IMR-90 (cell line): ENCODE data around the gene CTDSP2. TPM values are rescaled to one million over a fixed set of nuclear protein-coding genes. Genes with fewer than 3 reads are reported as not detected.

Experiments
- ATAC-seq: fragments of 200-7000 bp; cut with Tn5 transposase; 2 replicates; pipeline ENCODE4 v1.9.1; 2020; ENCODE audit warnings: low read depth, mild to moderate bottlenecking, moderate library complexity
- BruUV-seq: library from RNA; stranded (reverse); fragments of 400-500 nt; replicated peaks from 2 replicates; lab custom pipeline; 2021; lab: Mats Ljungman, UMichigan
- CTCF ChIA-PET: fragments of 300-600 bp; formaldehyde crosslinking; extraction: SDS; loops from one replicate; lab custom pipeline; 2021; ENCODE audit warnings: antibody characterized with exemption; lab: Yijun Ruan, JAX
- POLR2A ChIA-PET: fragments of 300-600 bp; sonication (Branson Sonifier 250); formaldehyde crosslinking; loops from one replicate; lab custom pipeline; 2022; ENCODE audit warnings: antibody characterized with exemption; ENCODE audit not compliant: unreplicated experiment; lab: Charles Lee
- DNase-seq: peaks from one replicate; pipeline ENCODE4 v3.0.0; 2013
- H2AFZ ChIP-seq: replicated peaks from 2 replicates; pipeline ENCODE3; 2013; ENCODE audit warnings: low read length, mild to moderate bottlenecking; ENCODE audit not compliant: poor library complexity
- H2AK5ac ChIP-seq: 2 replicates; pipeline ENCODE4 v1.6.1; 2013; ENCODE audit warnings: low read depth, low read length, inconsistent platforms
- H2AK9ac ChIP-seq: replicated peaks from 2 replicates; pipeline ENCODE3; 2013; ENCODE audit warnings: mild to moderate bottlenecking, low read depth, low read length, moderate library complexity; ENCODE audit not compliant: poor library complexity
- H2BK120ac ChIP-seq: 2 replicates; pipeline ENCODE4 v1.6.1; 2013; ENCODE audit warnings: low read depth, low read length, inconsistent platforms
- H2BK15ac ChIP-seq: 3 replicates; pipeline ENCODE4 v1.6.1; 2013; ENCODE audit warnings: low read depth, low read length, inconsistent platforms
- H2BK20ac ChIP-seq: 2 replicates; pipeline ENCODE4 v1.6.1; 2013; ENCODE audit warnings: low read depth, mild to moderate bottlenecking, inconsistent platforms, low read length, moderate library complexity
- H2BK5ac ChIP-seq: 2 replicates; pipeline ENCODE4 v1.6.1; 2013; ENCODE audit warnings: mild to moderate bottlenecking, low read depth, low read length, inconsistent platforms; ENCODE audit not compliant: poor library complexity, severe bottlenecking
- H3K14ac ChIP-seq: replicated peaks from 2 replicates; pipeline ENCODE4 v1.6.1; 2013; ENCODE audit warnings: low read depth, low read length, inconsistent platforms
- H3K18ac ChIP-seq: 2 replicates; pipeline ENCODE4 v1.6.1; 2013; ENCODE audit warnings: low read depth, low read length, control low read depth
- H3K23ac ChIP-seq: 2 replicates; pipeline ENCODE4 v1.6.1; 2013; ENCODE audit warnings: low read depth, low read length, inconsistent platforms
- H3K27ac ChIP-seq: 2 replicates; pipeline ENCODE4 v1.5.1; 2013; ENCODE audit warnings: mild to moderate bottlenecking, control low read depth, low read length; ENCODE audit not compliant: insufficient read depth
- H3K27me3 ChIP-seq: 2 replicates; pipeline ENCODE4 v1.6.1; 2013; ENCODE audit warnings: low read length; ENCODE audit not compliant: control insufficient read depth, insufficient read depth
- H3K36me3 ChIP-seq: 2 replicates; pipeline ENCODE4 v1.6.1; 2013; ENCODE audit warnings: low read length, mixed read lengths; ENCODE audit not compliant: control insufficient read depth, insufficient read depth
- H3K4ac ChIP-seq: 2 replicates; pipeline ENCODE4 v1.6.1; 2013; ENCODE audit warnings: low read depth, low read length, inconsistent platforms
- H3K4me1 ChIP-seq: 2 replicates; pipeline ENCODE4 v1.6.1; 2013; ENCODE audit warnings: low read length, mixed read lengths; ENCODE audit not compliant: control insufficient read depth, insufficient read depth
- H3K4me2 ChIP-seq: 2 replicates; pipeline ENCODE4 v1.6.1; 2013; ENCODE audit warnings: low read depth, mild to moderate bottlenecking, control low read depth, low read length, moderate library complexity
- H3K4me3 ChIP-seq: 2 replicates; pipeline ENCODE4 v1.5.1; 2013; ENCODE audit warnings: low read depth, mild to moderate bottlenecking, control low read depth, low read length, moderate library complexity; ENCODE audit not compliant: insufficient read depth
- H3K56ac ChIP-seq: 2 replicates; pipeline ENCODE4 v1.6.1; 2013; ENCODE audit warnings: low read length, inconsistent platforms; ENCODE audit not compliant: insufficient read depth; ENCODE audit errors: extremely low read depth
- H3K79me1 ChIP-seq, 2 experiments: 2 replicates each; pipeline ENCODE4 v1.6.1; 2013; ENCODE audit warnings: low read length in 2 of 2, inconsistent platforms in 1 of 2, low read depth in 1 of 2
- H3K9ac ChIP-seq: 2 replicates; pipeline ENCODE4 v1.6.1; 2013; ENCODE audit warnings: low read depth, low read length, control low read depth
- H3K9me1 ChIP-seq: 2 replicates; pipeline ENCODE4 v1.6.1; 2013; ENCODE audit warnings: low read length, inconsistent platforms; ENCODE audit not compliant: insufficient read depth
- H3K9me3 ChIP-seq: 2 replicates; pipeline ENCODE4 v1.6.1; 2013; ENCODE audit warnings: low read length; ENCODE audit not compliant: control insufficient read depth, insufficient read depth
- H4K20me1 ChIP-seq: 2 replicates; pipeline ENCODE4 v1.6.1; 2013; ENCODE audit warnings: low read length, inconsistent platforms; ENCODE audit not compliant: insufficient read depth
- H4K5ac ChIP-seq: 2 replicates; pipeline ENCODE4 v1.6.1; 2013; ENCODE audit warnings: mild to moderate bottlenecking, low read depth, low read length, control low read depth
- H4K8ac ChIP-seq, 2 experiments: 2 replicates each; pipeline ENCODE4 v1.6.1; 2013; ENCODE audit warnings: low read depth in 2 of 2, low read length in 2 of 2, control low read depth in 1 of 2, inconsistent platforms in 1 of 2
- H4K91ac ChIP-seq: 2 replicates; pipeline ENCODE4 v1.6.1; 2013; ENCODE audit warnings: low read depth, low read length, inconsistent platforms; ENCODE audit not compliant: insufficient read depth
- BHLHE40 ChIP-seq: fragments of 150-350 bp; IDR thresholded peaks from 2 replicates; pipeline ENCODE4 v1.6.1; 2016; ENCODE audit warnings: mild to moderate bottlenecking, low read depth, low read length
- CEBPB ChIP-seq: IDR thresholded peaks from 2 replicates; pipeline ENCODE4 v1.6.1; 2012; ENCODE audit warnings: low read depth, low read length, improper control_type of control experiment
- CHD1 ChIP-seq: IDR thresholded peaks from 2 replicates; pipeline ENCODE4 v1.6.1; 2012; ENCODE audit warnings: low read depth, low read length, improper control_type of control experiment
- FOS ChIP-seq: fragments of 150-350 bp; IDR thresholded peaks from 2 replicates; pipeline ENCODE4 v1.6.1; 2016; ENCODE audit warnings: low read depth, low read length
- MAFK ChIP-seq: IDR thresholded peaks from 2 replicates; pipeline ENCODE4 v1.6.1; 2012; ENCODE audit warnings: low read depth, low read length, improper control_type of control experiment
- MAZ ChIP-seq: IDR thresholded peaks from 2 replicates; pipeline ENCODE4 v1.6.1; 2012; ENCODE audit warnings: low read depth, mild to moderate bottlenecking, low read length, improper control_type of control experiment, moderate library complexity, borderline replicate concordance
- MXI1 ChIP-seq: IDR thresholded peaks from 2 replicates; pipeline ENCODE4 v1.6.1; 2012; ENCODE audit warnings: low read depth, mild to moderate bottlenecking, low read length, moderate library complexity, borderline replicate concordance
- NFE2L2 ChIP-seq: fragments of 150-350 bp; IDR thresholded peaks from 2 replicates; pipeline ENCODE4 v1.6.1; 2016; ENCODE audit warnings: low read depth, mild to moderate bottlenecking, low read length
- POLR2A ChIP-seq: IDR thresholded peaks from 2 replicates; pipeline ENCODE4 v1.6.1; 2012; ENCODE audit warnings: mild to moderate bottlenecking, low read depth, low read length
- RAD21 ChIP-seq: IDR thresholded peaks from 2 replicates; pipeline ENCODE4 v1.6.1; 2012; ENCODE audit warnings: low read length, improper control_type of control experiment
- RCOR1 ChIP-seq: IDR thresholded peaks from 2 replicates; pipeline ENCODE4 v1.6.1; 2012; ENCODE audit warnings: mild to moderate bottlenecking, low read length, improper control_type of control experiment; ENCODE audit not compliant: insufficient replicate concordance
- RFX5 ChIP-seq: IDR thresholded peaks from 2 replicates; pipeline ENCODE4 v1.8.0; 2012; ENCODE audit warnings: low read depth, mild to moderate bottlenecking, low read length, moderate library complexity
- SMC3 ChIP-seq: fragments of 150-350 bp; IDR thresholded peaks from 2 replicates; pipeline ENCODE4 v1.6.1; 2016; ENCODE audit warnings: low read depth, mild to moderate bottlenecking, antibody characterized with exemption, low read length, moderate library complexity
- WGBS, 2 experiments: methylation state at CpG; one replicate each; pipeline versions ENCODE4 v1.1.5 to v1.1.7; 2013; ENCODE audit warnings: missing lambda C conversion rate in 2 of 2; ENCODE audit not compliant: insufficient read length in 1 of 2; ENCODE audit errors: extremely low coverage in 2 of 2; 5-methylcytosine and 5-hydroxymethylcytosine counted together
- dilution Hi-C: fragments of 300-500 bp; cut with HindIII; formaldehyde crosslinking; loops from one replicate; pipeline ENCODE4 v1.14.3; 2018; ENCODE audit warnings: low sequenced_read_pairs; ENCODE audit not compliant: unreplicated experiment
- in situ Hi-C: fragments of 300-500 bp; cut with MboI; formaldehyde crosslinking; loops from 3 replicates; pipeline ENCODE4 v1.14.3; 2019; ENCODE audit warnings: low sequenced_read_pairs, inconsistent platforms, mixed read lengths
- intact Hi-C: fragments of 100-400 bp; cut with micrococcal nuclease; formaldehyde crosslinking; loops from 2 replicates; pipeline ENCODE4 v1.10.0; 2022
- polyA plus RNA-seq, 3 experiments: library from polyadenylated mRNA; depleted of rRNA; stranded (reverse); fragments of >200 nt; gene quantifications; 2 replicates each; pipeline ENCODE4 v1.2.3, GENCODE V29; 2012; ENCODE audit warnings: low replicate concordance in 1 of 3
- total RNA-seq: library from RNA; depleted of rRNA; stranded (reverse); fragments of >200 nt; gene quantifications from 2 replicates; pipeline ENCODE4 v1.2.3, GENCODE V29; 2012
- TF ChIP-seq, protein P1 (sequence below): conservative IDR thresholded peaks from 2 replicates; pipeline ENCODE4 v1.5.1; 2012; ENCODE audit warnings: mild to moderate bottlenecking, low read depth, low read length, improper control_type of control experiment
- TF ChIP-seq, protein P2 (sequence below): fragments of 150-350 bp; IDR thresholded peaks from 2 replicates; pipeline ENCODE4 v1.6.1; 2016; ENCODE audit warnings: low read depth, mild to moderate bottlenecking, low read length, moderate library complexity, borderline replicate concordance
- TF ChIP-seq, protein P3 (sequence below): fragments of 150-350 bp; IDR thresholded peaks from 2 replicates; pipeline ENCODE4 v1.6.1; 2017; ENCODE audit warnings: mild to moderate bottlenecking, antibody characterized with exemption, low read length, low read depth

Gene CTDSP2
- total and polyA plus RNA-seq, 2 of the 4 experiments (the other 2 are of a cell fraction), result 114 to 156 TPM

DNA sequence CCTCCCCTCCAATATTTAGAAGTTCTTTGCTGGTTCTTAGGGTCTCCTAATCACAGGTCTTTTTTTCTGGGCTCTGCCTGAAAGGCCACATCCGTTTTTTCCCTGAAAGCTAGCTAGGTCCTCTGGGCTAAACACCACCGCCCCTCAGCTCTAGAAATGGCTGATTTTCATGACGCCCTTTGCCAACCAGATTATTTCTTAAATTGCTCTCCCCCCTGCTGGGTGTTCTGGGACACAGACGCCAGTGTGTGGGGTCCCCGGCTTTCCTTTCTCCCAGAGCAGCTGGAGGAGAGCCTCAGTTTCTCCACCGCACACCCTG is 49.5 kb upstream of the CTDSP2 start:
- Histone ChIP-seq H2AFZ (peak overlapping the region; percentile 91), H3K9me1 (peaks cover 33% of the 10 kb centered on the region), H2BK15ac (peak overlapping the region; percentile 84), H3K23ac (peak overlapping the region; percentile 99), H2AK9ac (peak overlapping the region; percentile 99), H3K9me3 (no peaks in the 10 kb centered on the region), H3K27me3 (no peaks in the 10 kb centered on the region), H2BK120ac (peak overlapping the region; percentile 98), H4K91ac (peak overlapping the region; percentile 96), H3K4me3 (peak overlapping the region; percentile 40), H3K27ac (peak overlapping the region; percentile 96), H4K8ac (peak overlapping the region; percentile 79 to 96), H3K4me1 (peaks cover 55% of the 10 kb centered on the region), H3K9ac (peak overlapping the region; percentile 70), H4K20me1 (peaks cover 3% of the 10 kb centered on the region; the same call in 1 of the 2 replicates), H2BK20ac (peak overlapping the region; percentile 95), H2AK5ac (peak overlapping the region; percentile 95), H2BK5ac (peak overlapping the region; percentile 96), H3K4ac (peak overlapping the region; percentile 97), H3K14ac (peak overlapping the region; percentile 93), H3K79me1 (peaks cover 22 to 57% of the 10 kb centered on the region in 2 experiments), H4K5ac (peak overlapping the region; percentile 84), H3K18ac (peak overlapping the region; percentile 89), H3K36me3 (no peaks in the 10 kb centered on the region), H3K56ac (peak overlapping the region; percentile 85), H3K4me2 (peak overlapping the region; percentile 69)
- CTCF ChIA-PET, result interaction anchor here (1.0 to 2.9 kb wide), 10 partner anchors 8 to 93 kb away, joined by 3 to 14 read pairs (median 5); partner anchors contain the start of gene CTDSP2
- dilution Hi-C loops, result no loop called here
- POLR2A ChIA-PET, result interaction anchor here (1.4 to 3.2 kb wide), 4 partner anchors 31 to 55 kb away, joined by 4 to 24 read pairs (median 11); partner anchors contain the start of gene CTDSP2
- 0% methylated on average over 6 of the region's 6 CpGs; no CpG with 5 or more reads in 1 of the 2 experiments for WGBS, 2 experiments
- in situ Hi-C loops, result loop anchor here (10.0 kb wide), 1 partner anchor 51 kb away; the partner anchor contains the start of gene CTDSP2
- TF ChIP-seq CEBPB, result no peak
- TF ChIP-seq RCOR1, result no peak
- TF ChIP-seq, protein P1, sequence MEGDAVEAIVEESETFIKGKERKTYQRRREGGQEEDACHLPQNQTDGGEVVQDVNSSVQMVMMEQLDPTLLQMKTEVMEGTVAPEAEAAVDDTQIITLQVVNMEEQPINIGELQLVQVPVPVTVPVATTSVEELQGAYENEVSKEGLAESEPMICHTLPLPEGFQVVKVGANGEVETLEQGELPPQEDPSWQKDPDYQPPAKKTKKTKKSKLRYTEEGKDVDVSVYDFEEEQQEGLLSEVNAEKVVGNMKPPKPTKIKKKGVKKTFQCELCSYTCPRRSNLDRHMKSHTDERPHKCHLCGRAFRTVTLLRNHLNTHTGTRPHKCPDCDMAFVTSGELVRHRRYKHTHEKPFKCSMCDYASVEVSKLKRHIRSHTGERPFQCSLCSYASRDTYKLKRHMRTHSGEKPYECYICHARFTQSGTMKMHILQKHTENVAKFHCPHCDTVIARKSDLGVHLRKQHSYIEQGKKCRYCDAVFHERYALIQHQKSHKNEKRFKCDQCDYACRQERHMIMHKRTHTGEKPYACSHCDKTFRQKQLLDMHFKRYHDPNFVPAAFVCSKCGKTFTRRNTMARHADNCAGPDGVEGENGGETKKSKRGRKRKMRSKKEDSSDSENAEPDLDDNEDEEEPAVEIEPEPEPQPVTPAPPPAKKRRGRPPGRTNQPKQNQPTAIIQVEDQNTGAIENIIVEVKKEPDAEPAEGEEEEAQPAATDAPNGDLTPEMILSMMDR, result no peak; the same call in 1 of the 2 replicates
- no peak for TF ChIP-seq SMC3
- no peak for TF ChIP-seq NFE2L2
- no peak for TF ChIP-seq FOS
- TF ChIP-seq, protein P2, sequence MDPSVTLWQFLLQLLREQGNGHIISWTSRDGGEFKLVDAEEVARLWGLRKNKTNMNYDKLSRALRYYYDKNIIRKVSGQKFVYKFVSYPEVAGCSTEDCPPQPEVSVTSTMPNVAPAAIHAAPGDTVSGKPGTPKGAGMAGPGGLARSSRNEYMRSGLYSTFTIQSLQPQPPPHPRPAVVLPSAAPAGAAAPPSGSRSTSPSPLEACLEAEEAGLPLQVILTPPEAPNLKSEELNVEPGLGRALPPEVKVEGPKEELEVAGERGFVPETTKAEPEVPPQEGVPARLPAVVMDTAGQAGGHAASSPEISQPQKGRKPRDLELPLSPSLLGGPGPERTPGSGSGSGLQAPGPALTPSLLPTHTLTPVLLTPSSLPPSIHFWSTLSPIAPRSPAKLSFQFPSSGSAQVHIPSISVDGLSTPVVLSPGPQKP, result no peak
- no peak; the same call in 1 of the 2 replicates for TF ChIP-seq RAD21
- no peak for TF ChIP-seq MAZ
- no peak for TF ChIP-seq MXI1
- TF ChIP-seq, protein P3, sequence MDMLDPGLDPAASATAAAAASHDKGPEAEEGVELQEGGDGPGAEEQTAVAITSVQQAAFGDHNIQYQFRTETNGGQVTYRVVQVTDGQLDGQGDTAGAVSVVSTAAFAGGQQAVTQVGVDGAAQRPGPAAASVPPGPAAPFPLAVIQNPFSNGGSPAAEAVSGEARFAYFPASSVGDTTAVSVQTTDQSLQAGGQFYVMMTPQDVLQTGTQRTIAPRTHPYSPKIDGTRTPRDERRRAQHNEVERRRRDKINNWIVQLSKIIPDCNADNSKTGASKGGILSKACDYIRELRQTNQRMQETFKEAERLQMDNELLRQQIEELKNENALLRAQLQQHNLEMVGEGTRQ, result no peak
- no peak for TF ChIP-seq POLR2A
- no peak for TF ChIP-seq BHLHE40
- no peak for TF ChIP-seq MAFK
- TF ChIP-seq CHD1, result no peak
- no peak for TF ChIP-seq RFX5
- ATAC-seq, result no peak
- intact Hi-C loops, result loop anchor here (2.0 kb wide), 1 partner anchor 51 kb away; no protein-coding TSS in a partner anchor
- DNase-seq, result no peak
- BruUV-seq, result no TSS peak
